NCI-H2227 treated with DMSO at 0.1 percent for 48 hours (cell line): ENCODE results near the gene CDK1.
A peak's percentile ranks its signal among the peaks of the same experiment; 100 is the strongest.

Source experiments
- DNase-seq: peaks from one replicate; lab custom pipeline; 2025; lab: John Stamatoyannopoulos, UW

The CDK1 gene

GRCh38 chr10:60778214-60778970, at the start of gene CDK1:
TSS of gene CDK1 (plus strand) at chr10:60778478. CDS start at chr10:60780166, 1,688 bp downstream.
- peak; percentile 95 for DNase-seq

- no peak for DNase-seq
These were observed 49.2 kb upstream of the CDK1 start for GRCh38 chr10:60729106-60729505.

GRCh38 chr10:60731134-60731885, 47.0 kb upstream of the CDK1 start:
- DNase-seq: no peak

GRCh38 chr10:60732198-60732806, 46.0 kb upstream of the CDK1 start:
- no peak for DNase-seq

GRCh38 chr10:60732807-60733516, 45.3 kb upstream of the CDK1 start:
- no peak for DNase-seq

GRCh38 chr10:60733517-60733822, 44.8 kb upstream of the CDK1 start:
- no peak for DNase-seq

GRCh38 chr10:60733826-60734225, 44.5 kb upstream of the CDK1 start:
- no peak for DNase-seq

- DNase-seq: no peak
These were observed 44.1 kb upstream of the CDK1 start for GRCh38 chr10:60734226-60734625.

- DNase-seq: no peak
These were observed 43.0 kb upstream of the CDK1 start for GRCh38 chr10:60735244-60735643.

GRCh38 chr10:60737242-60737641, 41.0 kb upstream of the CDK1 start:
- DNase-seq: no peak

GRCh38 chr10:60739558-60739957, 38.7 kb upstream of the CDK1 start:
- no peak for DNase-seq

GRCh38 chr10:60742512-60742911, 35.8 kb upstream of the CDK1 start:
- no peak for DNase-seq

GRCh38 chr10:60747817-60748469, 30.3 kb upstream of the CDK1 start:
- no peak for DNase-seq

GRCh38 chr10:60753152-60753551, 25.1 kb upstream of the CDK1 start:
- DNase-seq: no peak

- no peak for DNase-seq
These were observed 24.5 kb upstream of the CDK1 start for GRCh38 chr10:60753817-60754216.

- DNase-seq: no peak
These were observed 20.8 kb upstream of the CDK1 start for GRCh38 chr10:60757420-60757895.

GRCh38 chr10:60759181-60759580, 19.1 kb upstream of the CDK1 start:
- no peak for DNase-seq

- DNase-seq: no peak
These were observed 17.5 kb upstream of the CDK1 start for GRCh38 chr10:60760711-60761210.

GRCh38 chr10:60762554-60762953, 15.7 kb upstream of the CDK1 start:
- no peak for DNase-seq

- no peak for DNase-seq
These were observed 10.9 kb upstream of the CDK1 start for GRCh38 chr10:60767424-60767823.

- DNase-seq: no peak
These were observed 8.9 kb upstream of the CDK1 start for GRCh38 chr10:60769406-60769805.
